HepG2 (cell line): ENCODE data around the gene FNDC10. TPM values are rescaled to one million over a fixed set of nuclear protein-coding genes. Genes with fewer than 3 reads are reported as not detected.
A peak's percentile ranks its signal among the peaks of the same experiment; 100 is the strongest.

Experiments
- ATAC-seq: fragments of 200-7000 bp; cut with Tn5 transposase; 3 replicates; pipeline ENCODE4 v1.9.1; 2020; ENCODE audit warnings: mild to moderate bottlenecking, moderate library complexity
- BruUV-seq: library from RNA; stranded (reverse); fragments of 400-500 nt; replicated peaks from 2 replicates; lab custom pipeline; 2021; lab: Mats Ljungman, UMichigan
- CTCF ChIA-PET: fragments of 300-600 bp; formaldehyde crosslinking; extraction: SDS; loops from one replicate; lab custom pipeline; 2021; ENCODE audit warnings: low total read pairs, inconsistent platforms, low intra/inter-chr PET ratio; lab: Yijun Ruan, JAX
- POLR2A ChIA-PET: fragments of 350-600 bp; sonication (Branson Sonifier 250); formaldehyde crosslinking; loops from one replicate; lab custom pipeline; 2020; ENCODE audit warnings: antibody characterized with exemption, inconsistent platforms; lab: Yijun Ruan, JAX
- DNase-seq: peaks from one replicate; pipeline ENCODE4 v3.0.0-alpha.2; 2015; ENCODE audit warnings: low spot score
- FAIRE-seq: peaks from 3 replicates; lab custom pipeline; 2011; peaks lifted over from hg19 to GRCh38; lab: Jason Lieb, UNC
- H2AFZ ChIP-seq: one replicate; pipeline ENCODE4 v1.6.1; 2011; ENCODE audit warnings: low read length, inconsistent platforms
- H3K27ac ChIP-seq: fragments of 300-600 bp; 3 replicates; pipeline ENCODE4 v1.8.0; 2011; ENCODE audit warnings: mixed run types, mild to moderate bottlenecking, mixed read lengths, low read length, inconsistent platforms; ENCODE audit not compliant: insufficient read depth; ENCODE audit errors: extremely low read length
- H3K27me3 ChIP-seq, 2 experiments: fragments of 200-600 bp in 1 of 2; 2 replicates in 1 of 2; 3 replicates in 1 of 2; pipeline versions ENCODE4 v1.6.0 to v1.8.0; 2011; ENCODE audit warnings: low read length in 2 of 2, mild to moderate bottlenecking in 2 of 2, moderate library complexity in 2 of 2, inconsistent platforms in 1 of 2; ENCODE audit not compliant: insufficient read depth in 2 of 2, control insufficient read depth in 1 of 2
- H3K36me3 ChIP-seq, 2 experiments: fragments of 200-600 bp in 1 of 2; replicated peaks in 1 of 2; 2 replicates in 1 of 2; 3 replicates in 1 of 2; pipeline versions ENCODE4 v1.5.1 to v1.8.0; 2011; ENCODE audit warnings: low read length in 2 of 2, inconsistent platforms in 1 of 2; ENCODE audit not compliant: insufficient read depth in 2 of 2, control insufficient read depth in 1 of 2
- H3K4me1 ChIP-seq: 2 replicates; pipeline ENCODE4 v1.5.1; 2012; ENCODE audit warnings: low read length, inconsistent platforms; ENCODE audit not compliant: insufficient read depth
- H3K4me2 ChIP-seq: 2 replicates; pipeline ENCODE4 v1.6.0; 2011; ENCODE audit warnings: low read depth, low read length, inconsistent platforms
- H3K4me3 ChIP-seq, 3 experiments: fragments of 200-600 bp in 1 of 3; sonication (generic), shearing (Covaris generic) in 1 of 3; replicated peaks in 1 of 3; 2 replicates each; pipeline ENCODE4 v1.5.1; 2011 to 2016; ENCODE audit warnings: low read length in 3 of 3, inconsistent platforms in 2 of 3, low read depth in 2 of 3, mild to moderate bottlenecking in 2 of 3, control low read depth in 1 of 3, mixed read lengths in 1 of 3; ENCODE audit not compliant: insufficient read depth in 1 of 3
- H3K79me2 ChIP-seq: one replicate; pipeline ENCODE4 v1.6.1; 2011; ENCODE audit warnings: low read length, inconsistent platforms; ENCODE audit not compliant: insufficient read depth
- H3K9ac ChIP-seq: 2 replicates; pipeline ENCODE4 v1.6.0; 2011; ENCODE audit warnings: mild to moderate bottlenecking, low read depth, low read length, inconsistent platforms; ENCODE audit not compliant: insufficient read depth
- H3K9me3 ChIP-seq: 2 replicates; pipeline ENCODE4 v1.5.1; 2012; ENCODE audit warnings: mild to moderate bottlenecking, low read length
- H4K20me1 ChIP-seq: 2 replicates; pipeline ENCODE4 v1.6.0; 2011; ENCODE audit warnings: inconsistent platforms, mild to moderate bottlenecking, low read length, moderate library complexity; ENCODE audit not compliant: insufficient read depth
- FOXK1 ChIP-seq: sonication (generic); formaldehyde crosslinking; IDR thresholded peaks from 2 replicates; pipeline ENCODE4 v1.4.0; 2020; ENCODE audit warnings: low read depth, missing genetic modification reagents, borderline replicate concordance
- HIC2 ChIP-seq: sonication (generic); formaldehyde crosslinking; IDR thresholded peaks from 2 replicates; pipeline ENCODE4 v1.9.0; 2022; ENCODE audit warnings: low read depth, missing genetic modification reagents
- JARID2 ChIP-seq: sonication (generic); formaldehyde crosslinking; IDR thresholded peaks from 2 replicates; pipeline ENCODE4 v1.8.1; 2023; ENCODE audit warnings: missing genetic modification reagents, inconsistent platforms; ENCODE audit not compliant: insufficient replicate concordance
- LCORL ChIP-seq, 2 experiments: fragments of 450-650 bp in 1 of 2; sonication (generic) in 1 of 2; formaldehyde crosslinking in 1 of 2; IDR thresholded peaks; 2 replicates each; pipeline versions ENCODE4 v1.5.0 to v1.6.1; 2017 to 2020; ENCODE audit warnings: antibody characterized with exemption in 1 of 2, missing genetic modification reagents in 1 of 2
- MED8 ChIP-seq: sonication (generic); formaldehyde crosslinking; IDR thresholded peaks from 2 replicates; pipeline ENCODE4 v1.8.1; 2023; ENCODE audit warnings: mild to moderate bottlenecking, missing genetic modification reagents; ENCODE audit not compliant: insufficient replicate concordance
- MYC ChIP-seq: sonication (generic); formaldehyde crosslinking; IDR thresholded peaks from 2 replicates; pipeline ENCODE4 v1.9.0; 2021; ENCODE audit warnings: missing genetic modification reagents, borderline replicate concordance
- RXRA ChIP-seq: sonication (generic); formaldehyde crosslinking; IDR thresholded peaks from 2 replicates; pipeline ENCODE4 v1.5.1; 2020; ENCODE audit warnings: missing genetic modification reagents
- ZBTB10 ChIP-seq: sonication (generic); formaldehyde crosslinking; IDR thresholded peaks from 2 replicates; pipeline ENCODE4 v1.4.0; 2020; ENCODE audit warnings: missing genetic modification reagents, borderline replicate concordance
- ZBTB26 ChIP-seq: IDR thresholded peaks from 2 replicates; pipeline ENCODE4 v1.6.1; 2016; ENCODE audit warnings: missing compliant biosample characterization, missing genetic modification reagents, borderline replicate concordance
- ZNF382 ChIP-seq: sonication (generic); formaldehyde crosslinking; IDR thresholded peaks from 2 replicates; pipeline ENCODE4 v1.5.0; 2020; ENCODE audit warnings: missing genetic modification reagents, mild to moderate bottlenecking, borderline replicate concordance
- ZNF605 ChIP-seq: sonication (generic); formaldehyde crosslinking; IDR thresholded peaks from 2 replicates; pipeline ENCODE4 v1.8.0; 2022; ENCODE audit warnings: mild to moderate bottlenecking, missing genetic modification reagents
- ZNF761 ChIP-seq: sonication (generic); formaldehyde crosslinking; conservative IDR thresholded peaks from 2 replicates; pipeline ENCODE4 v1.4.0; 2020; ENCODE audit warnings: mild to moderate bottlenecking, missing genetic modification reagents
- WGBS: methylation state at CpG from one replicate; pipeline ENCODE4 v1.1.6; 2017; ENCODE audit warnings: low lambda C conversion rate; 5-methylcytosine and 5-hydroxymethylcytosine counted together
- in situ Hi-C: cut with HindIII; loops from 2 replicates; pipeline ENCODE4 v1.10.0; 2017; ENCODE audit warnings: low pct_unique_long_range_greater_than_20kb; ENCODE audit not compliant: extremely low pct_ligation_motif_present
- intact Hi-C: fragments of 100-400 bp; cut with micrococcal nuclease; formaldehyde crosslinking; loops from one replicate; pipeline ENCODE4 v1.10.0; 2022; ENCODE audit not compliant: unreplicated experiment
- polyA plus RNA-seq, 8 experiments: library from polyadenylated mRNA; depleted of rRNA in 3 of 8; stranded (reverse) in 7 of 8; unstranded in 1 of 8; fragments of >200 nt; fragmentation: Illumina TruSeq in 4 of 8; extraction: Trizol in 4 of 8; gene quantifications; 2 replicates each; pipeline versions ENCODE4 v1.2.1 to v1.2.3, GENCODE V29; 2011 to 2016; ENCODE audit warnings: low read depth in 4 of 8, missing spikeins in 1 of 8, mixed read lengths in 1 of 8; ENCODE audit not compliant: insufficient read depth in 1 of 8
- total RNA-seq, 5 experiments: library from RNA; depleted of rRNA; stranded (reverse); fragments of >200 nt; fragmentation: Illumina TruSeq; extraction: Trizol; gene quantifications; 2 replicates each; pipeline ENCODE4 v1.2.3, GENCODE V29; 2016; ENCODE audit warnings: low read depth in 1 of 5
- TF ChIP-seq, protein P1 (sequence below): IDR thresholded peaks from 2 replicates; pipeline ENCODE4 v1.6.1; 2016

The FNDC10 gene
- total and polyA plus RNA-seq, 2 of the 13 experiments (the other 11 are each of a cell fraction or from before 2014, with no cell fraction given): 2.2 to 2.5 TPM

GRCh38 chr1:1596493-1597274 is 3.3 kb downstream of the FNDC10 start:
- CTCF ChIA-PET: no interaction called here

More at GRCh38 chr1:1596493-1597274, 3.3 kb downstream of the FNDC10 start:
- H3K4me3 ChIP-seq: peak overlapping the region in 2 of 3 experiments; percentile 29 to 64; a peak in 5 of 6 replicates
- H2AFZ ChIP-seq: no peak overlapping the region
- in situ Hi-C loops (no loop called here), intact Hi-C loops (no loop called here)
- 11% methylated on average over 5 of the region's 12 CpGs for WGBS
- no peaks in the 10 kb centered on the region for H3K79me2 ChIP-seq
- peak overlapping the region; percentile 74 for H3K4me2 ChIP-seq
- no peaks in the 10 kb centered on the region for H3K9me3 ChIP-seq
- BruUV-seq: no TSS peak
- FAIRE-seq (no peak), DNase-seq (no peak), ATAC-seq (peak; percentile 10)
- peaks cover 10 to 41% of the 10 kb centered on the region in 2 experiments for H3K27me3 ChIP-seq
- no peaks in the 10 kb centered on the region for H3K36me3 ChIP-seq
- POLR2A ChIA-PET: interaction anchor here (0.8 to 1.7 kb wide), 3 partner anchors 8 to 18 kb away, joined by 3 to 17 read pairs (median 4); partner anchors contain the start of gene MIB2
- no peak overlapping the region for H3K9ac ChIP-seq
- 0 out of 2 replicates have a peak, but pooled peaks have one; percentile 11 for TF ChIP-seq LCORL (IDR thresholded peaks at IDR 0.05)
- no peak for TF ChIP-seq LCORL (CRISPR knock-in tag; IDR thresholded peaks at IDR 0.05)
- TF ChIP-seq, protein P1, sequence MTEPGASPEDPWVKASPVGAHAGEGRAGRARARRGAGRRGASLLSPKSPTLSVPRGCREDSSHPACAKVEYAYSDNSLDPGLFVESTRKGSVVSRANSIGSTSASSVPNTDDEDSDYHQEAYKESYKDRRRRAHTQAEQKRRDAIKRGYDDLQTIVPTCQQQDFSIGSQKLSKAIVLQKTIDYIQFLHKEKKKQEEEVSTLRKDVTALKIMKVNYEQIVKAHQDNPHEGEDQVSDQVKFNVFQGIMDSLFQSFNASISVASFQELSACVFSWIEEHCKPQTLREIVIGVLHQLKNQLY (CRISPR knock-in tag): no peak
- no peak for TF ChIP-seq FOXK1 (CRISPR knock-in tag)
- 0 out of 2 replicates have a peak, but pooled peaks have one; percentile 7 for TF ChIP-seq ZNF761 (CRISPR knock-in tag)
- TF ChIP-seq RXRA: 0 out of 2 replicates have a peak, but pooled peaks have one; percentile 4
- TF ChIP-seq ZNF605 (CRISPR knock-in tag): 0 out of 2 replicates have a peak, but pooled peaks have one; percentile 16
- no peak for TF ChIP-seq MED8 (CRISPR knock-in tag)
- no peak for TF ChIP-seq ZNF382
- no peak for TF ChIP-seq JARID2 (CRISPR knock-in tag)
- peak; percentile 30; the same call in 1 of the 2 replicates for TF ChIP-seq MYC (CRISPR knock-in tag)
- TF ChIP-seq ZBTB26 (CRISPR knock-in tag): 0 out of 2 replicates have a peak, but pooled peaks have one; percentile 3
- no peak for TF ChIP-seq ZBTB10 (CRISPR knock-in tag)
- no peak for TF ChIP-seq HIC2 (CRISPR knock-in tag)
- H4K20me1 ChIP-seq: no peaks in the 10 kb centered on the region
- H3K4me1 ChIP-seq: peaks cover 35% of the 10 kb centered on the region
- no peak overlapping the region for H3K27ac ChIP-seq
